Stimulated activated CD8-positive, alpha-beta memory T cell treated with anti-CD3 and anti-CD28 coated beads, Interleukin-12 subunit alpha, Interleukin-12 subunit beta, amount 100 ng/mL, for 4 hours (primary cell): ENCODE data around the gene TLX3.

ENCODE experiments used
- DNase-seq: peaks from one replicate; pipeline ENCODE4 v3.0.0-alpha.2; 2020; ENCODE audit warnings: low read depth

Gene TLX3

GRCh38 chr5:171306166-171306565 lies 2.9 kb upstream of the TLX3 start:
- no peak for DNase-seq

- DNase-seq: no peak
Measured at GRCh38 chr5:171306781-171307591, 2.1 kb upstream of the TLX3 start.

- DNase-seq: no peak
Measured at GRCh38 chr5:171307789-171308452, 1.1 kb upstream of the TLX3 start.

- DNase-seq: no peak
Measured at GRCh38 chr5:171309276-171310211, 496 bp downstream of the TLX3 start.

- no peak for DNase-seq
Measured at GRCh38 chr5:171310212-171310818, 1.3 kb downstream of the TLX3 start.

- DNase-seq: no peak
Measured at GRCh38 chr5:171310819-171311321, 1.8 kb downstream of the TLX3 start.

GRCh38 chr5:171311322-171312077 lies 2.5 kb downstream of the TLX3 start:
- no peak for DNase-seq

- no peak for DNase-seq
Measured at GRCh38 chr5:171312129-171312974, 3.3 kb downstream of the TLX3 start.

- DNase-seq: no peak
Measured at GRCh38 chr5:171313481-171314206, 4.6 kb downstream of the TLX3 start.

GRCh38 chr5:171314728-171315385 lies 5.8 kb downstream of the TLX3 start:
- no peak for DNase-seq

GRCh38 chr5:171315386-171315891 lies 6.4 kb downstream of the TLX3 start:
- no peak for DNase-seq

GRCh38 chr5:171315925-171316257 lies 6.8 kb downstream of the TLX3 start:
- DNase-seq: no peak

GRCh38 chr5:171316258-171317121 lies 7.4 kb downstream of the TLX3 start:
- no peak for DNase-seq

- no peak for DNase-seq
Measured at GRCh38 chr5:171317230-171317629, 8.2 kb downstream of the TLX3 start.

GRCh38 chr5:171318026-171318425 lies 9.0 kb downstream of the TLX3 start:
- no peak for DNase-seq

GRCh38 chr5:171321447-171321846 lies 12.4 kb downstream of the TLX3 start:
- no peak for DNase-seq

GRCh38 chr5:171322527-171322926 lies 13.5 kb downstream of the TLX3 start:
- no peak for DNase-seq

- no peak for DNase-seq
Measured at GRCh38 chr5:171323007-171323406, 14.0 kb downstream of the TLX3 start.
